ENCODE data around the gene CTDSPL. TPM values are rescaled to one million over a fixed set of nuclear protein-coding genes. Genes with fewer than 3 reads are reported as not detected.

The CTDSPL gene
- total and polyA plus RNA-seq, 2 of the 13 experiments (the other 11 are each of a cell fraction or from before 2014, with no cell fraction given): 26.1 to 142 TPM

GRCh38 chr3:37905987-37906674, 44.5 kb downstream of the CTDSPL start (continued):
- peak; percentile 82 for TF ChIP-seq ZNF746 (CRISPR knock-in tag; IDR thresholded peaks at IDR 0.05)
- peak; percentile 86 for TF ChIP-seq ZNF205 (CRISPR knock-in tag; IDR thresholded peaks at IDR 0.05)
- no peak for TF ChIP-seq MBNL3 (CRISPR knock-in tag; conservative IDR thresholded peaks at IDR 0.05)
- TF ChIP-seq ZBTB40 (IDR thresholded peaks at IDR 0.05): no peak
- peak; percentile 52 for TF ChIP-seq ZBTB40 (CRISPR knock-in tag; IDR thresholded peaks at IDR 0.05)
- no peak for TF ChIP-seq PCBP2 (optimal IDR thresholded peaks at IDR 0.05; ENCODE audit: low read depth, low read length, poor library complexity, severe bottlenecking)
- peak; percentile 90 for TF ChIP-seq ZBTB34 (CRISPR knock-in tag; IDR thresholded peaks at IDR 0.05)
- TF ChIP-seq TFAP4 (IDR thresholded peaks at IDR 0.05; ENCODE audit: borderline replicate concordance, low read depth): peak; percentile 21; the same call in 1 of the 2 replicates
- TF ChIP-seq ZFP36L2 (CRISPR knock-in tag; IDR thresholded peaks at IDR 0.05): no peak
- 0 out of 2 replicates have a peak, but pooled peaks have one; percentile 23 for TF ChIP-seq ATF1 (CRISPR knock-in tag; IDR thresholded peaks at IDR 0.05)
- TF ChIP-seq SMAD1 (CRISPR knock-in tag; IDR thresholded peaks at IDR 0.05; ENCODE audit: borderline replicate concordance, low read depth): 0 out of 2 replicates have a peak, but pooled peaks have one; percentile 27
- TF ChIP-seq TCF7L2 (IDR thresholded peaks at IDR 0.05; ENCODE audit: low read depth, low read length): peak; percentile 13; the same call in 1 of the 2 replicates
- peak; percentile 46; the same call in 1 of the 2 replicates for TF ChIP-seq CBX5 (CRISPR knock-in tag; IDR thresholded peaks at IDR 0.05; ENCODE audit: borderline replicate concordance)
- peak; percentile 52; the same call in 1 of the 2 replicates for TF ChIP-seq ZFP91 (CRISPR knock-in tag; IDR thresholded peaks at IDR 0.05; ENCODE audit: borderline replicate concordance)

Data from HepG2 (cell line).